Measurements from ENCODE around the gene MRPS26.

GRCh38 chr20:3039426-3039825, 6.4 kb upstream of the MRPS26 start:
- TF ChIP-seq CTCF (IDR thresholded peaks at IDR 0.05) (no peak), POLR2AphosphoS5 (IDR thresholded peaks at IDR 0.05) (no peak)

Data from breast epithelium (tissue), 3 donors.